MCF 10A (cell line): ENCODE measurements around the gene INVS. TPM values are rescaled to one million over a fixed set of nuclear protein-coding genes. Genes with fewer than 3 reads are reported as not detected.

Source experiments
- BruUV-seq: library from RNA; stranded (reverse); fragments of 400-500 nt; replicated peaks from 2 replicates; lab custom pipeline; 2021; lab: Mats Ljungman, UMichigan
- CTCF ChIA-PET: fragments of 300-600 bp; sonication (Branson Sonifier 250); formaldehyde crosslinking; extraction: SDS; loops from one replicate; lab custom pipeline; 2021; ENCODE audit warnings: antibody characterized with exemption, inconsistent platforms; lab: Yijun Ruan, JAX
- POLR2A ChIA-PET: fragments of 300-600, 350-650 bp; sonication (Branson Sonifier 250); formaldehyde crosslinking; extraction: SDS; loops from one replicate; lab custom pipeline; 2020; ENCODE audit warnings: antibody characterized with exemption, inconsistent platforms; lab: Yijun Ruan, JAX
- DNase-seq: peaks from one replicate; pipeline ENCODE4 v3.0.0-alpha.2; 2018; ENCODE audit not compliant: unreplicated experiment
- H3K27ac Mint-ChIP-seq: one replicate; pipeline ENCODE4 v1.8.0; 2022; ENCODE audit warnings: mild to moderate bottlenecking, low read depth, mixed read lengths; ENCODE audit not compliant: unreplicated experiment
- H3K27me3 Mint-ChIP-seq: one replicate; pipeline ENCODE4 v1.8.0; 2022; ENCODE audit warnings: mixed read lengths; ENCODE audit not compliant: insufficient read depth, unreplicated experiment
- H3K36me3 Mint-ChIP-seq: one replicate; pipeline ENCODE4 v1.8.0; 2022; ENCODE audit warnings: mild to moderate bottlenecking, moderate library complexity, mixed read lengths; ENCODE audit not compliant: insufficient read depth, unreplicated experiment
- H3K4me1 Mint-ChIP-seq: one replicate; pipeline ENCODE4 v1.8.0; 2022; ENCODE audit warnings: mixed read lengths; ENCODE audit not compliant: insufficient read depth, unreplicated experiment
- H3K4me3 Mint-ChIP-seq: one replicate; pipeline ENCODE4 v1.8.0; 2022; ENCODE audit warnings: mild to moderate bottlenecking, moderate library complexity, mixed read lengths; ENCODE audit not compliant: unreplicated experiment
- H3K9me3 Mint-ChIP-seq: one replicate; pipeline ENCODE4 v1.8.0; 2022; ENCODE audit warnings: mixed read lengths; ENCODE audit not compliant: unreplicated experiment
- intact Hi-C: fragments of 100-400 bp; cut with micrococcal nuclease; formaldehyde crosslinking; loops from 2 replicates; pipeline ENCODE4 v1.14.1; 2022
- total RNA-seq: library from RNA; stranded (reverse); gene quantifications from 2 replicates; pipeline ENCODE4 v1.2.3, GENCODE V29; 2022
- TF ChIP-seq, protein P1 (sequence below): fragments of 200-600 bp; IDR thresholded peaks from one replicate; pipeline ENCODE4 v1.8.0; 2022; ENCODE audit warnings: antibody characterized with exemption, mild to moderate bottlenecking; ENCODE audit not compliant: unreplicated experiment

Gene INVS
- total RNA-seq, 1 experiment from 2014 or later: 21.9 TPM

DNA sequence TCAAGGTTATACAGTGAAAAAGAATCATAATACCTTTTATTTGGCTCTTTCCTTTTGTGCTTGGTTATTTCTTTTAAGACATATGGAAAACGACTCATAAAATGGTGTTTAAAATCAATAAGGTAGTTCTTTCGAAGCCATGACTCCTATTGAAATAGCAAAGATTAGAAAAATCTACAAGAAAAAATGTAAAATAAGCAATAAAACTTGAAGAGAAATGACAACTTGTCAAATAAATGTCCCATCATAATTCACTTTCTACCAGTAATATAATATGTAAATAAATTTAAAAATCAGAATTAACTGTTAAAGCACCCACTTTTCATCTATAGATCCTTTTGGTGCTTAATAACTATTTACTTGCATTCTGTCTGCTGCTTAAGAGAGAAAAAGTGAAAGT lies 241.2 kb downstream of the INVS start:
- BruUV-seq: no TSS peak
- intact Hi-C loops: no loop called here
- no peak for DNase-seq

DNA sequence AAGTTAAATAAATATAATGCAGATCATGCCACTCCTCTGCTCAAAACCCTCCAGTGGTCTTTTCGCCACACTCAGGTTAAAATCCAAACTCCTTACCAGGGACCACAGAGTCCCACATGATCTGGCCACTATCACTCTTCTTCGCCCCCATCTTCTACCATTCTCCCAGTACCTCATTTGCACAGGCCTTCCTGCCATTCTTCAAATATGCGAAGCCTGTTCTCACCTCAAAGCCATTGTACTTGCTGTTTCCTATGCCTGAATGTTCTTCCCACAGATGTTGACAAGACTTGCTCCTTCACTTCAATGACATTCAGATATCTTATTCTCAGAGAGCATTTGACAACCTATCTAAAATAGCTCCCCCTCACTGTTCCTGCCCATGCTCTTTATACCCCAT lies 242.8 kb downstream of the INVS start:
- Mint-ChIP-seq H3K4me1 (peaks cover 24% of the 10 kb centered on the region), H3K36me3 (peaks cover 84% of the 10 kb centered on the region), H3K9me3 (no peaks in the 10 kb centered on the region), H3K27me3 (no peaks in the 10 kb centered on the region), H3K4me3 (no peak overlapping the region), H3K27ac (peak overlapping the region; percentile 11)
- no TSS peak for BruUV-seq
- TF ChIP-seq, protein P1, sequence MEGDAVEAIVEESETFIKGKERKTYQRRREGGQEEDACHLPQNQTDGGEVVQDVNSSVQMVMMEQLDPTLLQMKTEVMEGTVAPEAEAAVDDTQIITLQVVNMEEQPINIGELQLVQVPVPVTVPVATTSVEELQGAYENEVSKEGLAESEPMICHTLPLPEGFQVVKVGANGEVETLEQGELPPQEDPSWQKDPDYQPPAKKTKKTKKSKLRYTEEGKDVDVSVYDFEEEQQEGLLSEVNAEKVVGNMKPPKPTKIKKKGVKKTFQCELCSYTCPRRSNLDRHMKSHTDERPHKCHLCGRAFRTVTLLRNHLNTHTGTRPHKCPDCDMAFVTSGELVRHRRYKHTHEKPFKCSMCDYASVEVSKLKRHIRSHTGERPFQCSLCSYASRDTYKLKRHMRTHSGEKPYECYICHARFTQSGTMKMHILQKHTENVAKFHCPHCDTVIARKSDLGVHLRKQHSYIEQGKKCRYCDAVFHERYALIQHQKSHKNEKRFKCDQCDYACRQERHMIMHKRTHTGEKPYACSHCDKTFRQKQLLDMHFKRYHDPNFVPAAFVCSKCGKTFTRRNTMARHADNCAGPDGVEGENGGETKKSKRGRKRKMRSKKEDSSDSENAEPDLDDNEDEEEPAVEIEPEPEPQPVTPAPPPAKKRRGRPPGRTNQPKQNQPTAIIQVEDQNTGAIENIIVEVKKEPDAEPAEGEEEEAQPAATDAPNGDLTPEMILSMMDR: no peak
- DNase-seq: no peak
- ChIA-PET POLR2A (interaction anchor here (0.7 to 3.6 kb wide), 2 partner anchors 8 to 10 kb away, joined by 3 to 20 read pairs; partner anchors contain the start of gene TEX10), CTCF (interaction anchor here (6.5 kb wide), 1 partner anchor 17 kb away, joined by 44 read pairs; no protein-coding TSS in a partner anchor)
- intact Hi-C loops: no loop called here

More for the DNA sequence above, 241.2 kb downstream of the INVS start:
- POLR2A ChIA-PET: interaction anchor here (0.9 kb wide), 1 partner anchor 9 kb away, joined by 4 read pairs; no protein-coding TSS in a partner anchor
- TF ChIP-seq, protein P1: no peak
- Mint-ChIP-seq H3K9me3 (no peaks in the 10 kb centered on the region), H3K4me1 (peaks cover 16% of the 10 kb centered on the region), H3K27me3 (no peaks in the 10 kb centered on the region), H3K27ac (no peak overlapping the region), H3K4me3 (no peak overlapping the region), H3K36me3 (peaks cover 71% of the 10 kb centered on the region)
- CTCF ChIA-PET: interaction anchor here (0.6 to 5.1 kb wide), 4 partner anchors 10 to 1042 kb away, joined by 3 to 67 read pairs (median 6); no protein-coding TSS in a partner anchor

DNA sequence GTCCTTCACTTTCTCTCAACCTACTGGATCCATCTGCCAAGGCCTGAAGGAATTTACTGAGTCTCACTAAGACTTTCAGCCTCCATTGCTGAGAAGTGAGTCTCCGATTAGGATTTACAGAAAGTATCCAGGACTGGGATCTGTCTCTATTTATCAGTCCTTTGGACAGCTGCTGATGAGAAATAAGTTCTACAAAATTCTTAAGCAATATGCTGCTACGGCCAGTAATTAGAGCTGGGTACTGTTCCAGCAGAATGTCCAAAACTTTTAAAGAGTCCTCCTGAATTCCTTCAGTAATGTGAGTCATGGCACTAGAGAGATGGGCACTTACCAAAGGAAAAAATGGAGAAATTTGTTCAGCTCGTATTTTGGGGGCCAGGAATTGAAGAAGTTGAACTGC lies 247.8 kb downstream of the INVS start:
- DNase-seq: peak; percentile 23
- Mint-ChIP-seq H3K27me3 (no peaks in the 10 kb centered on the region), H3K9me3 (no peaks in the 10 kb centered on the region), H3K36me3 (peaks cover 45% of the 10 kb centered on the region), H3K4me1 (peaks cover 28% of the 10 kb centered on the region), H3K4me3 (no peak overlapping the region), H3K27ac (no peak overlapping the region)
- no TSS peak for BruUV-seq
- POLR2A ChIA-PET: interaction anchor here (8.7 kb wide), 1 partner anchor 81 kb away, joined by 143 read pairs; the partner anchor contains the start of gene MSANTD3
- CTCF ChIA-PET: interaction anchor here (0.8 to 6.5 kb wide), 5 partner anchors 22 to 91 kb away, joined by 3 to 44 read pairs (median 3); no protein-coding TSS in a partner anchor
- intact Hi-C loops: no loop called here
- TF ChIP-seq, protein P1: no peak

DNA sequence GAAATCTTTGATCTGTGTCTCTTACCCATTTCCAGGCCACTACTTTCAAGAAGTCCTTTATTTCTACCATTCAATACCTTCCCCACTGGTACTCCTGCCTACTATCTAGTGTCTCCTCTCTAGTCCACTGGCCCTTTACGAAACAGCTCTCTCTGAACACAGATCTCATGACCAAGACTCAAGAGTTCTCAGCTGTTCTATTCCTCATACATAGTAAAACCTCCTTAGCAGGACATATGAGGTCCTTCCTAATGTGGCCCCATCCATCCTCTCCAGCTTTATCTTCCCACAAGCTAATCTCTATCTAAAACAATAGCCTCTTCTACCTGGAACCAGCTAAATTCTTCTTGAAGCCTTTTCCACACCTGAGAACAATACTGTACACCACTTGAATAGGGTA lies 251.1 kb downstream of the INVS start:
- CTCF ChIA-PET: interaction anchor here (0.7 to 4.7 kb wide), 9 partner anchors 9 to 252 kb away, joined by 3 to 33 read pairs (median 7); no protein-coding TSS in a partner anchor
- DNase-seq: peak; percentile 2
- H3K4me1 Mint-ChIP-seq: peaks cover 44% of the 10 kb centered on the region
- peak overlapping the region; percentile 94 for H3K4me3 Mint-ChIP-seq
- TF ChIP-seq, protein P1: no peak
- peak overlapping the region; percentile 9 for H3K27ac Mint-ChIP-seq
- no peaks in the 10 kb centered on the region for H3K9me3 Mint-ChIP-seq
- POLR2A ChIA-PET: interaction anchor here (0.7 to 8.7 kb wide), 6 partner anchors 23 to 87 kb away, joined by 3 to 143 read pairs (median 7); partner anchors contain the start of gene MSANTD3
- BruUV-seq: no TSS peak
- peaks cover 25% of the 10 kb centered on the region for H3K36me3 Mint-ChIP-seq
- no peaks in the 10 kb centered on the region for H3K27me3 Mint-ChIP-seq
- intact Hi-C loops: no loop called here

Other genes with a start within 250 kb of the INVS start
- 32.4 and 37.2 TPM in 2 replicates for gene STX17, start 192.6 kb upstream of the INVS start, total RNA-seq
- gene ERP44, start 243 bp upstream of the INVS start, total RNA-seq: 26.3 and 31.8 TPM in 2 replicates